HG02943 (cell line): Measurements from ENCODE around the gene SLC16A14.
"Not testable (repeated sequence)": the region's sequence is repeated elsewhere in the genome, so short reads cannot be mapped to it uniquely, and the experiment has no call there.

ENCODE experiments used
- ATAC-seq: cut with Tn5 transposase; IDR thresholded peaks from one replicate; pipeline ENCODE4 v1.9.1; 2021; ENCODE audit warnings: mild to moderate bottlenecking, low read depth, moderate library complexity; ENCODE audit not compliant: unreplicated experiment

Gene SLC16A14

GRCh38 chr2:230068651-230069055 lies at the start of gene SLC16A14:
SLC16A14 (minus strand) TSS chr2:230068924; CDS start chr2:230059352, 9,572 bp downstream.
- ATAC-seq = no peak

GRCh38 chr2:230106771-230107170 lies 38.0 kb upstream of the SLC16A14 start:
- no peak for ATAC-seq

- ATAC-seq = not testable (repeated sequence)
These were observed 33.2 kb upstream of the SLC16A14 start for GRCh38 chr2:230101967-230102366.

GRCh38 chr2:230097841-230098240 lies 29.1 kb upstream of the SLC16A14 start:
- no peak for ATAC-seq

GRCh38 chr2:230097424-230097823 lies 28.7 kb upstream of the SLC16A14 start:
- no peak for ATAC-seq

- ATAC-seq = no peak
These were observed 22.2 kb upstream of the SLC16A14 start for GRCh38 chr2:230090967-230091366.

GRCh38 chr2:230085201-230085600 lies 16.5 kb upstream of the SLC16A14 start:
- ATAC-seq = no peak

- ATAC-seq = no peak
These were observed 9.3 kb upstream of the SLC16A14 start for GRCh38 chr2:230077851-230078547.

GRCh38 chr2:230076819-230077218 lies 8.1 kb upstream of the SLC16A14 start:
- ATAC-seq = no peak

- ATAC-seq = no peak
These were observed 7.4 kb upstream of the SLC16A14 start for GRCh38 chr2:230075988-230076631.

- ATAC-seq = no peak
These were observed 2.7 kb upstream of the SLC16A14 start for GRCh38 chr2:230071421-230071820.

- ATAC-seq = no peak
These were observed 678 bp upstream of the SLC16A14 start for GRCh38 chr2:230069402-230069801.

GRCh38 chr2:230068016-230068650 lies 591 bp downstream of the SLC16A14 start:
- ATAC-seq = no peak

- no peak for ATAC-seq
These were observed 7.9 kb downstream of the SLC16A14 start for GRCh38 chr2:230060672-230061293.

- no peak for ATAC-seq
These were observed 14.8 kb downstream of the SLC16A14 start for GRCh38 chr2:230053753-230054478.

- ATAC-seq = no peak
These were observed 16.4 kb downstream of the SLC16A14 start for GRCh38 chr2:230052299-230052698.

GRCh38 chr2:230050136-230050535 lies 18.6 kb downstream of the SLC16A14 start:
- no peak for ATAC-seq

GRCh38 chr2:230048010-230048671 lies 20.6 kb downstream of the SLC16A14 start:
- no peak for ATAC-seq

- ATAC-seq = no peak
These were observed 22.2 kb downstream of the SLC16A14 start for GRCh38 chr2:230046491-230046890.

- ATAC-seq = no peak
These were observed 25.3 kb downstream of the SLC16A14 start for GRCh38 chr2:230043461-230043860.
